ENCODE data around the gene CCSER1.

- TF ChIP-seq, protein P1, sequence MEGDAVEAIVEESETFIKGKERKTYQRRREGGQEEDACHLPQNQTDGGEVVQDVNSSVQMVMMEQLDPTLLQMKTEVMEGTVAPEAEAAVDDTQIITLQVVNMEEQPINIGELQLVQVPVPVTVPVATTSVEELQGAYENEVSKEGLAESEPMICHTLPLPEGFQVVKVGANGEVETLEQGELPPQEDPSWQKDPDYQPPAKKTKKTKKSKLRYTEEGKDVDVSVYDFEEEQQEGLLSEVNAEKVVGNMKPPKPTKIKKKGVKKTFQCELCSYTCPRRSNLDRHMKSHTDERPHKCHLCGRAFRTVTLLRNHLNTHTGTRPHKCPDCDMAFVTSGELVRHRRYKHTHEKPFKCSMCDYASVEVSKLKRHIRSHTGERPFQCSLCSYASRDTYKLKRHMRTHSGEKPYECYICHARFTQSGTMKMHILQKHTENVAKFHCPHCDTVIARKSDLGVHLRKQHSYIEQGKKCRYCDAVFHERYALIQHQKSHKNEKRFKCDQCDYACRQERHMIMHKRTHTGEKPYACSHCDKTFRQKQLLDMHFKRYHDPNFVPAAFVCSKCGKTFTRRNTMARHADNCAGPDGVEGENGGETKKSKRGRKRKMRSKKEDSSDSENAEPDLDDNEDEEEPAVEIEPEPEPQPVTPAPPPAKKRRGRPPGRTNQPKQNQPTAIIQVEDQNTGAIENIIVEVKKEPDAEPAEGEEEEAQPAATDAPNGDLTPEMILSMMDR (IDR thresholded peaks at IDR 0.05 in 8 of 11, conservative IDR thresholded peaks at IDR 0.05 in 3 of 11): no peak
- TF ChIP-seq POLR2A (IDR thresholded peaks at IDR 0.05) (no peak), POLR2AphosphoS5 (IDR thresholded peaks at IDR 0.05) (no peak)
Measured at GRCh38 chr4:90207887-90208454, 80.8 kb downstream of the CCSER1 start.
